Measurements from ENCODE around the gene SLC25A38. TPM values are rescaled to one million over a fixed set of nuclear protein-coding genes. Genes with fewer than 3 reads are reported as not detected.

Gene SLC25A38
- total and polyA plus RNA-seq, 4 donors: 24.8 to 31.0 (median 27.4) TPM

- Histone ChIP-seq H3K27ac (ENCODE audit: low read depth in 1 of 2, low read length in 1 of 2) (no peak overlapping the region), H3K9me3 (ENCODE audit: control insufficient read depth in 4 of 4, insufficient read depth in 3 of 4, low read length in 3 of 4) (no peaks in the 10 kb centered on the region), H3K27me3 (ENCODE audit: control insufficient read depth in 3 of 3, insufficient read depth in 3 of 3, low read length in 2 of 3) (no peaks in the 10 kb centered on the region), H3K4me1 (ENCODE audit: control insufficient read depth in 5 of 5, insufficient read depth in 5 of 5, low read length in 5 of 5) (peaks cover 0 to 12% (median 0%) of the 10 kb centered on the region in 5 donors), H3K9ac (ENCODE audit: insufficient read depth in 1 of 2, low read length in 2 of 2) (no peak overlapping the region), H3K4me3 (no peak overlapping the region), H3K36me3 (ENCODE audit: control insufficient read depth in 4 of 4, insufficient read depth in 4 of 4, low read length in 4 of 4) (peaks cover 4 to 9% (median 4%) of the 10 kb centered on the region in 4 donors)
- TF ChIP-seq, protein P1, sequence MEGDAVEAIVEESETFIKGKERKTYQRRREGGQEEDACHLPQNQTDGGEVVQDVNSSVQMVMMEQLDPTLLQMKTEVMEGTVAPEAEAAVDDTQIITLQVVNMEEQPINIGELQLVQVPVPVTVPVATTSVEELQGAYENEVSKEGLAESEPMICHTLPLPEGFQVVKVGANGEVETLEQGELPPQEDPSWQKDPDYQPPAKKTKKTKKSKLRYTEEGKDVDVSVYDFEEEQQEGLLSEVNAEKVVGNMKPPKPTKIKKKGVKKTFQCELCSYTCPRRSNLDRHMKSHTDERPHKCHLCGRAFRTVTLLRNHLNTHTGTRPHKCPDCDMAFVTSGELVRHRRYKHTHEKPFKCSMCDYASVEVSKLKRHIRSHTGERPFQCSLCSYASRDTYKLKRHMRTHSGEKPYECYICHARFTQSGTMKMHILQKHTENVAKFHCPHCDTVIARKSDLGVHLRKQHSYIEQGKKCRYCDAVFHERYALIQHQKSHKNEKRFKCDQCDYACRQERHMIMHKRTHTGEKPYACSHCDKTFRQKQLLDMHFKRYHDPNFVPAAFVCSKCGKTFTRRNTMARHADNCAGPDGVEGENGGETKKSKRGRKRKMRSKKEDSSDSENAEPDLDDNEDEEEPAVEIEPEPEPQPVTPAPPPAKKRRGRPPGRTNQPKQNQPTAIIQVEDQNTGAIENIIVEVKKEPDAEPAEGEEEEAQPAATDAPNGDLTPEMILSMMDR (IDR thresholded peaks at IDR 0.05; ENCODE audit: control extremely low read depth, extremely low read depth): no peak
- 74 to 83% methylated on average over 9 of the region's 9 CpGs for WGBS, 2 donors
- no peak for ATAC-seq (ENCODE audit: insufficient read depth, low FRiP score)
- DNase-seq: no peak
These were observed 2.4 kb downstream of the SLC25A38 start for GRCh38 chr3:39385456-39386090.

DNA sequence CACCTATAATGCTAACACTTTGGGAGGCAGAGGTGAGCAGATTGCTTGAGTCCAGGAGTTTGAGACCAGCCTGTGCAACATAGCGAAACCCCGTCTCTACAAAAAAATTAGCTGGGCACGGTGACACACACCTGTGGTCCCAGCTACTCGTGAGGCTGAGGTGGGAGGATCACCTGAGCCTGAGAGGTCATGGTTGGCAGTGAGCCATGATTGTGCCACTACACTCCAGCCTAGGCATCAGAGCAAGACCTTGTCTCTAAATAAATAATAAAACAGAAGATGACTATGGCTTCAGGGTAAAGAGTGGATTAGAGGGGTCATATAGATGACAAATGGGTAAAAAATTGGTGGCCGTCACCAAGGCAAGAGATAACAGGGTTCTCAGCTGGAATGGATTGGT, 3.1 kb downstream of the SLC25A38 start:
- TF ChIP-seq, protein P1 (IDR thresholded peaks at IDR 0.05; ENCODE audit: control extremely low read depth, extremely low read depth): no peak
- 71 to 74% methylated on average over 5 of the region's 5 CpGs for WGBS, 2 donors
- peaks cover 10 to 17% (median 10%) of the 10 kb centered on the region in 4 donors for H3K36me3 ChIP-seq (ENCODE audit: control insufficient read depth in 4 of 4, insufficient read depth in 4 of 4, low read length in 4 of 4)

DNA sequence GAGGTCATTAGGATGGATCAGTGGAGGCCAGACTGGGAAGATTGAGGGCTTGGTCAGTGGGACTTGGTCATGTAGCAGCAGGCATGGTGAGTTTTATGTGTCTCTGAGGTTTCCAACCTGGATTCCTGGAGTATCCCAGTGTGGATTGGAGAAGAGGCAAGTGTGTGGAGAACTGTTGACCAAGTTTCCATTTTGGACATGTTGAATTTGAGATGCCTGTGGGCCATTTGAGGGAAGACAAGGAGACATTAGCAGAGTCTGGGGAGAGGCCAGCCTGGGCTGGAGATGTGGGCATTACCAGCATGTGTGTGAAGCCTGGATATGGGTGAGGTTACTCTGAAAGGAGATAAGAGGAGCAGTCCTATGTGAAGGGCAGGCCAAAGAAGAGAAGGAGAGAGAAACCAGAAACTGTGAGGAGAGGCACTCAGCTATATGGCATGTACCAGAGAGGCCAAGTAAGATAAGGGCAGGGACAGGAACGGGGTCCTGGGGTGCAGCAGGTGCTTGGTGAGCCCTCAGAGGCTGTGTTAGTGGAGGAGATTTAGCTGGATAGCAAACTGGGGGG, 4.3 kb downstream of the SLC25A38 start:
- 62 to 87% methylated on average over 1 of the region's 1 CpG for WGBS, 2 donors
- no peaks in the 10 kb centered on the region for H3K9me3 ChIP-seq (ENCODE audit: control insufficient read depth in 4 of 4, insufficient read depth in 3 of 4, low read length in 3 of 4)
- no peak overlapping the region for H3K27ac ChIP-seq (ENCODE audit: low read depth in 1 of 2, low read length in 1 of 2)
- H3K4me3 ChIP-seq: no peak overlapping the region
- TF ChIP-seq, protein P1 (IDR thresholded peaks at IDR 0.05; ENCODE audit: control extremely low read depth, extremely low read depth): no peak
- ATAC-seq (ENCODE audit: insufficient read depth, low FRiP score) (no peak), DNase-seq (no peak)
- no peak overlapping the region for H3K9ac ChIP-seq (ENCODE audit: insufficient read depth in 1 of 2, low read length in 2 of 2)
- H3K36me3 ChIP-seq (ENCODE audit: control insufficient read depth in 4 of 4, insufficient read depth in 4 of 4, low read length in 4 of 4): peaks cover 18 to 26% (median 20%) of the 10 kb centered on the region in 4 donors
- H3K4me1 ChIP-seq (ENCODE audit: control insufficient read depth in 5 of 5, insufficient read depth in 5 of 5, low read length in 5 of 5): peaks cover 0 to 12% (median 0%) of the 10 kb centered on the region in 5 donors
- H3K27me3 ChIP-seq (ENCODE audit: control insufficient read depth in 3 of 3, insufficient read depth in 3 of 3, low read length in 2 of 3): no peaks in the 10 kb centered on the region

More for the DNA sequence above, 3.1 kb downstream of the SLC25A38 start:
- ATAC-seq (ENCODE audit: insufficient read depth, low FRiP score): no peak
- DNase-seq: no peak
- H3K4me1 ChIP-seq (ENCODE audit: control insufficient read depth in 5 of 5, insufficient read depth in 5 of 5, low read length in 5 of 5): peaks cover 0 to 12% (median 0%) of the 10 kb centered on the region in 5 donors
- no peak overlapping the region for H3K9ac ChIP-seq (ENCODE audit: insufficient read depth in 1 of 2, low read length in 2 of 2)
- no peaks in the 10 kb centered on the region for H3K9me3 ChIP-seq (ENCODE audit: control insufficient read depth in 4 of 4, insufficient read depth in 3 of 4, low read length in 3 of 4)
- H3K27ac ChIP-seq (ENCODE audit: low read depth in 1 of 2, low read length in 1 of 2): no peak overlapping the region
- no peak overlapping the region for H3K4me3 ChIP-seq
- no peaks in the 10 kb centered on the region for H3K27me3 ChIP-seq (ENCODE audit: control insufficient read depth in 3 of 3, insufficient read depth in 3 of 3, low read length in 2 of 3)

Measured in lung (tissue), 12 donors.